BLaER1 (cell line): ENCODE data around the gene DENND2A.

ENCODE experiments used
- H3K27ac ChIP-seq: shearing (Covaris generic); formaldehyde crosslinking; 2 replicates; pipeline ENCODE4 v1.8.1; 2022
- H3K27me3 ChIP-seq: shearing (Covaris generic); formaldehyde crosslinking; 2 replicates; pipeline ENCODE4 v1.8.1; 2022
- H3K36me3 ChIP-seq: shearing (Covaris generic); formaldehyde crosslinking; 2 replicates; pipeline ENCODE4 v1.8.1; 2022
- H3K4me1 ChIP-seq: shearing (Covaris generic); formaldehyde crosslinking; 2 replicates; pipeline ENCODE4 v1.8.1; 2022
- H3K4me2 ChIP-seq: shearing (Covaris generic); formaldehyde crosslinking; 2 replicates; pipeline ENCODE4 v1.8.1; 2022
- H3K4me3 ChIP-seq: shearing (Covaris generic); formaldehyde crosslinking; 2 replicates; pipeline ENCODE4 v1.8.1; 2022
- H3K9ac ChIP-seq: shearing (Covaris generic); formaldehyde crosslinking; 2 replicates; pipeline ENCODE4 v1.8.1; 2022
- H3K9me3 ChIP-seq: shearing (Covaris generic); formaldehyde crosslinking; 2 replicates; pipeline ENCODE4 v1.8.1; 2022
- H4K20me1 ChIP-seq: shearing (Covaris generic); formaldehyde crosslinking; 2 replicates; pipeline ENCODE4 v1.8.1; 2022
- Cebpa-rat ChIP-seq: shearing (Covaris generic); IDR thresholded peaks from 2 replicates; pipeline ENCODE4 v1.8.1; 2022

DENND2A gene

GRCh38 chr7:140495514-140496097 is 145.0 kb downstream of the DENND2A start:
- no peak for TF ChIP-seq Cebpa-rat

DNA sequence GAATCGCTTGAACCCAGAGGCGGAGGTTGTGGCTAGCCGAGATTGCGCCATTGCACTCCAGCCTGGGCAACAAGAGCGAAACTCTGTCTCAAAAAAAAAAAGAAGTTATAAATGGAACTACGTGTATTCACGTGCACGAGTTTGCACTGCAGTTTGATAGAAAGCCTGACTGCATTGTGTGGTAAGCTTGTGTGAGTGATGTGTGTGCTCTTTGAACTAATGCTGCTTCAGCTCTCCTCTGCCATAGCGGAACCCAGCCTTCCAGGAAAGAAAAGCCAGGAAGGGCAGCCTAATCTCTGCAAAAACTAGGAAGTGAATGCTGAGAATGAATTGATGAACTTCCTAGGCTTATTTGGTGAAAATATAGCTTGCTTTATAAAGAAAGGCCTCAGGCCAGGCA is 145.7 kb downstream of the DENND2A start:
- Histone ChIP-seq H3K27me3 (no peaks in the 10 kb centered on the region), H3K4me3 (no peak overlapping the region), H3K27ac (no peak overlapping the region), H3K4me1 (no peaks in the 10 kb centered on the region), H3K4me2 (no peak overlapping the region), H3K9me3 (no peaks in the 10 kb centered on the region), H3K36me3 (no peaks in the 10 kb centered on the region), H3K9ac (no peak overlapping the region), H4K20me1 (no peaks in the 10 kb centered on the region)
- no peak for TF ChIP-seq Cebpa-rat

More at GRCh38 chr7:140495514-140496097, 145.0 kb downstream of the DENND2A start:
- no peaks in the 10 kb centered on the region for H3K9me3 ChIP-seq
- H3K4me3 ChIP-seq, result no peak overlapping the region
- no peak overlapping the region for H3K27ac ChIP-seq
- no peak overlapping the region for H3K9ac ChIP-seq
- H3K27me3 ChIP-seq, result no peaks in the 10 kb centered on the region
- no peak overlapping the region for H3K4me2 ChIP-seq
- H3K4me1 ChIP-seq, result no peaks in the 10 kb centered on the region
- no peaks in the 10 kb centered on the region for H4K20me1 ChIP-seq
- no peaks in the 10 kb centered on the region for H3K36me3 ChIP-seq

- Histone ChIP-seq H3K36me3 (no peaks in the 10 kb centered on the region), H3K4me3 (no peak overlapping the region), H3K27ac (no peak overlapping the region), H3K9me3 (no peaks in the 10 kb centered on the region), H3K9ac (no peak overlapping the region), H3K4me1 (no peaks in the 10 kb centered on the region), H3K27me3 (no peaks in the 10 kb centered on the region), H3K4me2 (no peak overlapping the region), H4K20me1 (no peaks in the 10 kb centered on the region)
- no peak for TF ChIP-seq Cebpa-rat
Measured at GRCh38 chr7:140489026-140489359, 151.6 kb downstream of the DENND2A start.

DNA sequence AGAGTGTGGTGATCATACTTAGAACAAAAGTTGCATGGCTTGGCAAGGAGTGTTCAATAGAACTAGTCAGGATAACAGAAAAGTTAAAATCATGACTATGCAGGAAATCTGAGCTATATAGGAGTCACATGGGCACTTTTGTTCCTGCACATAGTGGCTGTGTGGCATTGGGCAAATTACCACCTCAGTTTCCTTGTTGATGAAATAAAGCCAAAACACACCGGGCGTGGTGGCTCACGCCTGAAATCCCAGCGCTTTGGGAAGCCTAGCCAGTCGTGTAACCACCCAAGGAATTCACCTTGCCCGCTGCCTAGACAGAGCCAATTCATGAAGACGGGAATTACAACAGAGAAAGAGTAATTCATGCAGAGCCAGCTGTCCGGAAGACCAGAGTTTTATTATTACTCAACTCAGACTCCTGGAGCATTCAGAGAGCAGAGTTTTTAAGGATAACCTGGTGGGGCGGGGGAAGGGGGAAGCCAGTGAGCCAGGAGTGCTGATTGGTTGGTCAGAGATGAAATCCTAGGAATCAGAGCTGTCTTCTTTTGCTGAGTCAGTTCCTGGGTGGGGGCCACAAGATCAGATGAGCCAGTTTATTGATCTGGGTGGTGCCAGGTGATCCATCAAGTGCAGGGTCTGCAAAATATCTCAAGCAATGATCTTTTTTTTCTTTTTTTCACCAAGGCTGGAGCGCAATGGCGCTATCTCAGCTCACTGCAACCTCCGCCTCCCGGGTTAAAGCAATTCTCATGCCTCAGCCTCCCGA is 154.9 kb downstream of the DENND2A start:
- Histone ChIP-seq H3K4me1 (no peaks in the 10 kb centered on the region), H4K20me1 (no peaks in the 10 kb centered on the region), H3K36me3 (no peaks in the 10 kb centered on the region), H3K9ac (no peak overlapping the region), H3K27me3 (no peaks in the 10 kb centered on the region), H3K4me3 (no peak overlapping the region), H3K4me2 (no peak overlapping the region), H3K27ac (no peak overlapping the region), H3K9me3 (no peaks in the 10 kb centered on the region)
- no peak for TF ChIP-seq Cebpa-rat

- no peaks in the 10 kb centered on the region for H3K9me3 ChIP-seq
- no peak overlapping the region for H3K27ac ChIP-seq
- no peak for TF ChIP-seq Cebpa-rat
- H3K4me1 ChIP-seq, result no peaks in the 10 kb centered on the region
- no peak overlapping the region for H3K4me3 ChIP-seq
- no peaks in the 10 kb centered on the region for H4K20me1 ChIP-seq
- no peak overlapping the region for H3K4me2 ChIP-seq
- H3K27me3 ChIP-seq, result no peaks in the 10 kb centered on the region
- no peaks in the 10 kb centered on the region for H3K36me3 ChIP-seq
- no peak overlapping the region for H3K9ac ChIP-seq
Measured at GRCh38 chr7:140484951-140485499, 155.6 kb downstream of the DENND2A start.

DNA sequence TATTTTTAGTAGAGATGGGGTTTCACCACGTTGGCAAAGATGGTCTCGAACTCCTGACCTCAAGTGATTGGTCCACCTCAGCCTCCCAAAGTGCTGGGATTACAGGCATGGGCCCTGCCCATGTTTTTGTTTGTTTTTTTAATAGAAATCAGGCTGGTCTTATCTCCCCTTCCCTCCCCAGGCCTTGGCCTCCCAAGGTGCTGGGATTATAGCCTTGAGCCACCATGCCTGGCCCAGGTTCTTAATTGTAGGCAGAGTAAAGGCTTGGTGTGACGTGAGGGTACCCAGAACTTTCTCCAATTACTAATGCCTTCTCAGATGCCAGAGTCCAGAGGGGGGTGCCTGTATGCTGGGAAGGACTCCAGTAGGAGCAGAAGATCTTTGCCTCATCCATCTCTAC is 156.1 kb downstream of the DENND2A start:
- H3K27me3 ChIP-seq, result no peaks in the 10 kb centered on the region
- no peak overlapping the region for H3K9ac ChIP-seq
- no peaks in the 10 kb centered on the region for H4K20me1 ChIP-seq
- H3K9me3 ChIP-seq, result no peaks in the 10 kb centered on the region
- no peak overlapping the region for H3K27ac ChIP-seq
- H3K4me3 ChIP-seq, result no peak overlapping the region
- TF ChIP-seq Cebpa-rat, result no peak
- H3K4me1 ChIP-seq, result no peaks in the 10 kb centered on the region; the same call in 1 of the 2 replicates
- no peak overlapping the region for H3K4me2 ChIP-seq
- H3K36me3 ChIP-seq, result no peaks in the 10 kb centered on the region

- Histone ChIP-seq H3K4me1 (peaks cover 22% of the 10 kb centered on the region), H3K4me2 (peak overlapping the region; percentile 90), H3K27ac (peak overlapping the region; percentile 89; the same call in 1 of the 2 replicates), H4K20me1 (peaks cover 40% of the 10 kb centered on the region), H3K9me3 (no peaks in the 10 kb centered on the region), H3K36me3 (0 out of 2 replicates have a peak, but pooled peaks cover 6% of the 10 kb centered on the region), H3K4me3 (peak overlapping the region; percentile 88), H3K27me3 (no peaks in the 10 kb centered on the region), H3K9ac (peak overlapping the region; percentile 87)
- TF ChIP-seq Cebpa-rat, result no peak
Measured at GRCh38 chr7:140479739-140480084, 160.9 kb downstream of the DENND2A start.

DNA sequence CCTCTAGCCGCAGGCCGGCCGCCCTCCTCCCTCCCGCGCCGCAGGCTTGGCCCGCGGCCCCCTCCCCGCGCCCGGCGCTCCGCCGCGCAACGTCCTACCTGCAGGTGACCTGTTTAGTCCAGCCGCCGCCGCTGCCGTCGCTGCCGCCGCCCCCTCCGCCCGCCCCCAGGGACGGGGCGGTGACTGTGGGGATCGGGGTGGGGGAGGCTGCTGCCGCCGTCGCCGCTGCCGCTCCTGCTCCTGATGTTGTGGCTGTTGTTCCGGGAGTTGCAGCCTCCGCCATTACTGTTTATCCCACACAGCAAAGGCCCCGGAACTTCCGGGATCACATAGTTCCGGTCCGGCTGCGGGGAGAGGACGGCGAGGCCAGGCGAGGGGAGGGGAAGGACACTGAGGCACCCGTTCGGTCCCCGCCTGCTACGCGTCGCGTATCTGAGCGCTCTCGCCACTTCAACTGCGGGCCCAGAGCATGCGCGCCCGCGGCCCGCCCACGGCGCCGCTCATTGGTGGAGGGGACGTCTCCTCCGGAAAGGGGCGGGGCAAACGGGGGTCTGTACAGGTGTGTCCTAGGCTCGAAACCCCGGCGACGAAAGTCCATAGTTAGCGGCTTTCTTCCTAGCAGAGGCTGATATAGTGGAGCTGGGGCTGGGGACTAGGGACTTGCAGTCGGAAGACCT is 161.4 kb downstream of the DENND2A start, which contains the start of gene MKRN1:
MKRN1 (minus strand) TSS at position 444 of the 677 bp plus-strand sequence; CDS start at position 283, 161 bp downstream.
- Histone ChIP-seq H3K4me1 (peaks cover 22% of the 10 kb centered on the region), H3K27ac (peak within 1 kb of the TSS; percentile 89), H3K9me3 (no peaks in the 10 kb centered on the region), H3K27me3 (no peaks in the 10 kb centered on the region), H3K4me2 (peak within 1 kb of the TSS; percentile 90), H3K4me3 (peak within 1 kb of the TSS; percentile 88), H3K36me3 (0 out of 2 replicates have a peak, but pooled peaks cover 7% of the 10 kb centered on the region), H4K20me1 (peaks cover 45% of the 10 kb centered on the region), H3K9ac (peak within 1 kb of the TSS; percentile 87)
- no peak for TF ChIP-seq Cebpa-rat

DNA sequence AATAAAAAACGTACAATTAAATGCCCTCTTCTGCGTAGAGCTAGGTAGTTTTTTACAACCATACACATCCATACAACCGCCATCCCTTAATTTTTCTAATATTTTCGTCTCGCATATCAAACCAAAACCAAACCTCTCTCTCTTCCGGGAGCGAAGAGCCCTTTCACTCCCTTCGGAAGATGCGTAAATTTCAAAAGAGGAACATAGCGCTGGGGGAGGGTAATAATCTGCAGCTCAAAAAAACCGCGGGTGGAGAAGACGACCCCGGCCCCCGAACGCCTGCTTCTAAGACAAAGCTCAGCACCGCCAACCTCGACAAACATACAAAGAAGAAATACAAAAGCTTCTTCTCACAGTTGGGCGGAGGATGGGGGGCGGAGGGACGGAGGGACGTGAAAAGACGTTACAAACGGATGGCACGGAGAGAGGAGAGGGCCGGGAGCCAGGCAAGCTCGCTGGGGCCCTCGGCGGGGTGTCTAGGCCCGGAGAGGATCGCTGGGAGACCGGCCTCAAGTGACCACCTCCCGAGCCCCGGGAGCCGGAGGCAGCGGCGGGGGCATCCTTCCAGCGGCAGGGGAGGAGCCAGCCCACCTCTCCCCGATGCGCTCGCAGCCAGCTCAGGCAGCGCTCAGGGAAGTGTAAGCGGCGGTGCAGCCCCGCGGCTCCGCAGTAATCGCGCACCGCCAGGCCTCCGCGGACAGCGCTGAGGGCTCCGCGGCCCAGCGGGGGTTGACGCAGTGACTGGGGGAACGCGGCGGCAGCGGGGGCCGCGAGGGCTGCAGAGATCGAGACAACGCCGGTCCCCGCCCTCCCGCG is 162.2 kb downstream of the DENND2A start:
- Histone ChIP-seq H3K36me3 (0 out of 2 replicates have a peak, but pooled peaks cover 7% of the 10 kb centered on the region), H3K27me3 (no peaks in the 10 kb centered on the region), H3K9ac (peak overlapping the region; percentile 87), H3K4me3 (peak overlapping the region; percentile 88), H3K4me2 (peak overlapping the region; percentile 90), H3K4me1 (peaks cover 22% of the 10 kb centered on the region), H3K9me3 (no peaks in the 10 kb centered on the region), H4K20me1 (peaks cover 53% of the 10 kb centered on the region), H3K27ac (peak overlapping the region; percentile 89)
- TF ChIP-seq Cebpa-rat, result no peak
